HCT116 (cell line): ENCODE results near the gene STARD7. TPM values are rescaled to one million over a fixed set of nuclear protein-coding genes. Genes with fewer than 3 reads are reported as not detected.

ENCODE experiments used
- ATAC-seq: fragments of 200-7000 bp; cut with Tn5 transposase; 2 replicates; pipeline ENCODE4 v1.9.1; 2020; ENCODE audit warnings: mild to moderate bottlenecking, moderate library complexity
- BruUV-seq: library from RNA; stranded (reverse); fragments of 400-500 nt; replicated peaks from 2 replicates; lab custom pipeline; 2021; lab: Mats Ljungman, UMichigan
- CTCF ChIA-PET: fragments of 300-600 bp; sonication (Branson Sonifier 250); formaldehyde crosslinking; loops from one replicate; lab custom pipeline; 2021; ENCODE audit warnings: antibody characterized with exemption; lab: Charles Lee
- POLR2A ChIA-PET: fragments of 300-600, 350-600 bp; sonication (Branson Sonifier 250); formaldehyde crosslinking; loops from one replicate; lab custom pipeline; 2021; ENCODE audit warnings: antibody characterized with exemption; lab: Charles Lee
- RAD21 ChIA-PET, 2 experiments: fragments of 300-600 bp; sonication (Branson Sonifier 250); formaldehyde crosslinking; loops; one replicate each; lab custom pipeline; 2023; ENCODE audit warnings: low total read pairs in 2 of 2; ENCODE audit not compliant: uncharacterized antibody in 2 of 2, unreplicated experiment in 2 of 2, low non-redundant PET in 1 of 2; lab: Charles Lee
- DNase-seq: peaks from one replicate; pipeline ENCODE4 v3.0.0-alpha.2; 2010; ENCODE audit warnings: low read depth, low spot score
- H2AFZ ChIP-seq: fragments of 200-600 bp; shearing (Covaris generic), sonication (generic); 2 replicates; pipeline ENCODE4 v1.6.1; 2017; ENCODE audit warnings: low read depth, mixed run types, mixed read lengths, antibody characterized with exemption, low read length; ENCODE audit not compliant: poor library complexity, severe bottlenecking
- H3K27ac ChIP-seq: 2 replicates; pipeline ENCODE4 v1.5.1; 2012; ENCODE audit warnings: low read depth, low read length
- H3K27me3 ChIP-seq: fragments of 200-600 bp; sonication (generic); 2 replicates; pipeline ENCODE4 v1.6.1; 2016; ENCODE audit warnings: mixed run types, low read length, mixed read lengths; ENCODE audit not compliant: insufficient read depth
- H3K36me3 ChIP-seq, 2 experiments: fragments of 200-500 bp in 1 of 2; fragments of 200-600 bp in 1 of 2; sonication (Bioruptor generic) in 1 of 2; sonication (generic) in 1 of 2; 2 replicates each; pipeline versions ENCODE4 v1.5.1 to v1.6.1; 2014 to 2016; ENCODE audit warnings: low read length in 2 of 2, inconsistent platforms in 1 of 2, mixed read lengths in 1 of 2, mixed run types in 1 of 2; ENCODE audit not compliant: insufficient read depth in 2 of 2, control insufficient read depth in 1 of 2
- H3K4me1 ChIP-seq, 2 experiments: fragments of 200-600 bp in 1 of 2; sonication (generic) in 1 of 2; 2 replicates each; pipeline versions ENCODE4 v1.5.1 to v1.6.1; 2012 to 2017; ENCODE audit warnings: low read length in 2 of 2, inconsistent platforms in 1 of 2, mild to moderate bottlenecking in 1 of 2, mixed read lengths in 1 of 2, mixed run types in 1 of 2, moderate library complexity in 1 of 2; ENCODE audit not compliant: insufficient read depth in 2 of 2, control insufficient read depth in 1 of 2
- H3K4me2 ChIP-seq: fragments of 200-600 bp; sonication (generic); 2 replicates; pipeline ENCODE4 v1.6.1; 2017; ENCODE audit warnings: mixed run types, low read length, mixed read lengths
- H3K4me3 ChIP-seq, 2 experiments: fragments of 200-600 bp in 1 of 2; sonication (generic) in 1 of 2; replicated peaks in 1 of 2; 2 replicates each; pipeline ENCODE4 v1.5.1; 2011 to 2016; ENCODE audit warnings: low read length in 2 of 2, control low read depth in 1 of 2, low read depth in 1 of 2, mild to moderate bottlenecking in 1 of 2, mixed read lengths in 1 of 2, mixed run types in 1 of 2
- H3K79me2 ChIP-seq: fragments of 200-600 bp; sonication (generic); 2 replicates; pipeline ENCODE4 v1.6.1; 2017; ENCODE audit warnings: mild to moderate bottlenecking, mixed run types, low read length, moderate library complexity, mixed read lengths; ENCODE audit not compliant: insufficient read depth
- H3K9ac ChIP-seq: fragments of 200-600 bp; sonication (generic); 2 replicates; pipeline ENCODE4 v1.6.1; 2016; ENCODE audit warnings: low read length, mixed read lengths
- H3K9me2 ChIP-seq: fragments of 200-600 bp; sonication (generic), shearing (Covaris generic); 2 replicates; pipeline ENCODE4 v1.6.1; 2017; ENCODE audit warnings: mixed run types, mild to moderate bottlenecking, moderate library complexity; ENCODE audit not compliant: insufficient read depth
- H3K9me3 ChIP-seq, 2 experiments: fragments of 200-500 bp in 1 of 2; fragments of 200-600 bp in 1 of 2; sonication (Bioruptor generic) in 1 of 2; sonication (generic) in 1 of 2; 2 replicates each; pipeline ENCODE4 v1.6.1; 2014 to 2017; ENCODE audit warnings: low read length in 2 of 2, mixed read lengths in 2 of 2, inconsistent platforms in 1 of 2, low read depth in 1 of 2, mild to moderate bottlenecking in 1 of 2, mixed run types in 1 of 2, moderate library complexity in 1 of 2; ENCODE audit not compliant: control insufficient read depth in 1 of 2, insufficient read depth in 1 of 2
- H4K20me1 ChIP-seq: fragments of 200-600 bp; sonication (generic), shearing (Covaris generic); 2 replicates; pipeline ENCODE4 v1.6.1; 2017; ENCODE audit warnings: mixed run types, mild to moderate bottlenecking, moderate library complexity; ENCODE audit not compliant: insufficient read depth
- ATF3 ChIP-seq: IDR thresholded peaks from 2 replicates; pipeline ENCODE4 v1.6.1; 2012
- CEBPB ChIP-seq: IDR thresholded peaks from 2 replicates; pipeline ENCODE4 v1.6.1; 2012; ENCODE audit warnings: low read depth
- EGR1 ChIP-seq: IDR thresholded peaks from 2 replicates; pipeline ENCODE4 v1.6.1; 2012; ENCODE audit warnings: low read depth
- ELF1 ChIP-seq: IDR thresholded peaks from 2 replicates; pipeline ENCODE4 v1.6.1; 2012; ENCODE audit warnings: low read depth, borderline replicate concordance
- EZH2 ChIP-seq: fragments of 200-600 bp; sonication (generic); IDR thresholded peaks from 2 replicates; pipeline ENCODE4 v1.6.1; 2017; ENCODE audit warnings: antibody characterized with exemption, mixed run types
- EZH2phosphoT487 ChIP-seq: fragments of 200-600 bp; IDR thresholded peaks from 2 replicates; pipeline ENCODE4 v1.6.1; 2018; ENCODE audit warnings: antibody characterized with exemption, borderline replicate concordance
- FOSL1 ChIP-seq: IDR thresholded peaks from 2 replicates; pipeline ENCODE4 v1.6.1; 2012; ENCODE audit warnings: low read depth
- JUND ChIP-seq: IDR thresholded peaks from 2 replicates; pipeline ENCODE4 v1.6.1; 2012
- MAX ChIP-seq: IDR thresholded peaks from 2 replicates; pipeline ENCODE4 v1.6.1; 2012
- POLR2A ChIP-seq: IDR thresholded peaks from 2 replicates; pipeline ENCODE4 v1.7.0; 2011; ENCODE audit warnings: borderline replicate concordance; ENCODE audit not compliant: insufficient read depth, insufficient read length; ENCODE audit errors: extremely low read depth
- POLR2AphosphoS5 ChIP-seq: IDR thresholded peaks from 2 replicates; pipeline ENCODE4 v1.6.1; 2011; ENCODE audit warnings: mild to moderate bottlenecking, low read depth, low read length, moderate library complexity
- RAD21 ChIP-seq: IDR thresholded peaks from 2 replicates; pipeline ENCODE4 v1.6.1; 2012; ENCODE audit warnings: low read depth, mild to moderate bottlenecking
- REST ChIP-seq: IDR thresholded peaks from 2 replicates; pipeline ENCODE4 v1.6.1; 2012; ENCODE audit warnings: low read depth
- SIN3A ChIP-seq: IDR thresholded peaks from 2 replicates; pipeline ENCODE4 v1.6.1; 2012; ENCODE audit warnings: low read depth
- SRF ChIP-seq: IDR thresholded peaks from 2 replicates; pipeline ENCODE4 v1.6.1; 2012; ENCODE audit warnings: low read depth
- YY1 ChIP-seq: IDR thresholded peaks from 2 replicates; pipeline ENCODE4 v1.6.1; 2011; ENCODE audit warnings: low read length, low read depth, moderate library complexity, mild to moderate bottlenecking; ENCODE audit not compliant: insufficient replicate concordance; ENCODE audit errors: extremely low read depth
- intact Hi-C: fragments of 100-400 bp; cut with micrococcal nuclease; formaldehyde crosslinking; loops from 2 replicates; pipeline ENCODE4 v1.10.0; 2022
- total RNA-seq: library from RNA; stranded (reverse); gene quantifications from one replicate; pipeline ENCODE4 v1.2.1, GENCODE V29; 2021; ENCODE audit not compliant: unreplicated experiment

Gene STARD7
- total RNA-seq, 1 experiment from 2014 or later, result 160 TPM

DNA sequence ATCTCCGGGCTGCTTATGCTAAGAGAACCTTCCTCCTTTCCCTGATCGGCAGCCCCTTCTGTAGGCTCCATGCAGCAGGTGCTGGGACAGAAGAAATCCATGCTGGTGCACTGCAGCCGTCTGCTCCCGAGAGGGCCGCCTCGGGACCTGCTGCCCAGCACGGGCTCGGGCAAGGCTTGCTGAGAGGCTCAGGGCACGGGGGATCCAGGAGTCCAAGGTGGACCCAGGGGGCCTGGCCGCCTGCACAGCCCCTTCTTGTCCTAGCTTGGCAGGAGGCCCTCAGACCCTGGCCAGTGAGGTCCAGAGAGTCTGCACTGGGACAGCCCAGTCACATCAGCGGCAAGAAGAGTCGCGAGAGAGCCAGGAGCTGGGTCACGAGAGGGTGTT, 50.1 kb downstream of the STARD7 start:
- H3K79me2 ChIP-seq, result no peaks in the 10 kb centered on the region
- H4K20me1 ChIP-seq, result no peaks in the 10 kb centered on the region
- no peaks in the 10 kb centered on the region for H3K4me1 ChIP-seq
- no TSS peak for BruUV-seq
- H3K27me3 ChIP-seq, result no peaks in the 10 kb centered on the region
- ChIA-PET RAD21 (no interaction called here), CTCF (no interaction called here), POLR2A (no interaction called here)
- intact Hi-C loops, result no loop called here
- ATAC-seq (no peak), DNase-seq (no peak)
- H3K9me2 ChIP-seq, result no peaks in the 10 kb centered on the region
- H3K4me2 ChIP-seq, result no peak overlapping the region
- no peaks in the 10 kb centered on the region for H3K9me3 ChIP-seq
- no peaks in the 10 kb centered on the region for H3K36me3 ChIP-seq
- no peak overlapping the region for H3K9ac ChIP-seq
- TF ChIP-seq SIN3A (no peak), POLR2AphosphoS5 (no peak), CEBPB (no peak), RAD21 (no peak), YY1 (no peak), EGR1 (no peak), EZH2 (no peak), JUND (no peak), FOSL1 (no peak), SRF (no peak), MAX (no peak)
- no peak overlapping the region for H2AFZ ChIP-seq
- no peak overlapping the region for H3K27ac ChIP-seq
- no peak overlapping the region for H3K4me3 ChIP-seq

DNA sequence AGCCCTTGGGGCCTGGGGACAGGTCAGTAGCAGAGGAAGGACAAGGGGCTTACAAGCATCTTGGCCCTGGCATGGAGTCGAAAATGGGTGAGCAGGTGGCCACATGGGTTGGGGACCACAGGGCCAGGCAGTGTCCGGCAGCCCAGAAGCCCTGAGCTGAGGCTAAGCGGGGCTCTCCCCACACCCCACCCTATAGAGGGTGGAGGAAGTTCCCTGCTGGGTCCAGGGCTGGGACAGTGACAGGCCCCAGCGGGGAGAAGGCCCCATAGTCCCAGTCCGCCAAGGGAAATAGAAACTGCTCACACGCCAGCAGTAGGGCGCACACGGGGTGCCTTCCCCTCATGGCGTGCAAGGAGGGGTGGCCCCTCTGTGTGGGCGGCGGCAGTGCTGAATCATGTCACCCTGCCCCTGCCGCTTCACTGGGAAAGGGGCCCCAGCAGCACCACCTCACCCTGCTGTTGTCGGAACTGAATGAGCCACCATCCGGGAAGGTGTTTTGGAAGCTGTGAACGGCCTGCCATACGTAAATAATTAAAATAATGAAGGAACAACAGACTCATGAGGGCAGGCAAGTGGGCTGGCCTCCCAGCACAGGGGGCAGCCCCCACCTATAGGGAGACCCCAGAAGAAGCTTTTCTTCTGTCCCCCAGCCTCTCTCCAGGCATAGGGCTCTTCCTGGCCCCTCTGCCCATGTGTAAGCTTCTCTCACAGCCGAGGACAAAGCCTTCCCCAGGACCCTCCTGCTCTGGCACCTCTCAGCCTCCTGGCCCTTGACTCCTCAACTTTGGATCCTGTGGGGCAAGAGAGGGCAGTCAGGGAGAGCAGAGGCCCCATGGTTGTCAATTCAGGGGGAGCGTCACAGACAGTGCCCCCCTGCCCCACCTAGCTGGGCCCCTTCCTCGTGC, 50.7 kb downstream of the STARD7 start:
- DNase-seq (no peak), ATAC-seq (no peak)
- no peak overlapping the region for H3K27ac ChIP-seq
- intact Hi-C loops, result no loop called here
- no peak overlapping the region for H2AFZ ChIP-seq
- no peaks in the 10 kb centered on the region for H3K79me2 ChIP-seq
- no peaks in the 10 kb centered on the region for H3K27me3 ChIP-seq
- ChIA-PET RAD21 (no interaction called here), CTCF (no interaction called here), POLR2A (no interaction called here)
- no peaks in the 10 kb centered on the region for H3K9me3 ChIP-seq
- no peaks in the 10 kb centered on the region for H3K36me3 ChIP-seq
- H3K4me1 ChIP-seq, result no peaks in the 10 kb centered on the region
- H3K4me3 ChIP-seq, result no peak overlapping the region
- no peak overlapping the region for H3K9ac ChIP-seq
- H3K4me2 ChIP-seq, result no peak overlapping the region
- BruUV-seq, result no TSS peak
- no peaks in the 10 kb centered on the region for H3K9me2 ChIP-seq
- H4K20me1 ChIP-seq, result no peaks in the 10 kb centered on the region
- TF ChIP-seq POLR2AphosphoS5 (no peak), ELF1 (no peak), POLR2A (no peak), JUND (no peak), CEBPB (no peak), EZH2phosphoT487 (no peak), MAX (no peak), ATF3 (no peak), REST (no peak), RAD21 (no peak)
